ENCODE data around the gene CACNA1I.

CACNA1I gene

GRCh38 chr22:39654131-39654926 lies 83.8 kb downstream of the CACNA1I start:
- TF ChIP-seq, protein P1, sequence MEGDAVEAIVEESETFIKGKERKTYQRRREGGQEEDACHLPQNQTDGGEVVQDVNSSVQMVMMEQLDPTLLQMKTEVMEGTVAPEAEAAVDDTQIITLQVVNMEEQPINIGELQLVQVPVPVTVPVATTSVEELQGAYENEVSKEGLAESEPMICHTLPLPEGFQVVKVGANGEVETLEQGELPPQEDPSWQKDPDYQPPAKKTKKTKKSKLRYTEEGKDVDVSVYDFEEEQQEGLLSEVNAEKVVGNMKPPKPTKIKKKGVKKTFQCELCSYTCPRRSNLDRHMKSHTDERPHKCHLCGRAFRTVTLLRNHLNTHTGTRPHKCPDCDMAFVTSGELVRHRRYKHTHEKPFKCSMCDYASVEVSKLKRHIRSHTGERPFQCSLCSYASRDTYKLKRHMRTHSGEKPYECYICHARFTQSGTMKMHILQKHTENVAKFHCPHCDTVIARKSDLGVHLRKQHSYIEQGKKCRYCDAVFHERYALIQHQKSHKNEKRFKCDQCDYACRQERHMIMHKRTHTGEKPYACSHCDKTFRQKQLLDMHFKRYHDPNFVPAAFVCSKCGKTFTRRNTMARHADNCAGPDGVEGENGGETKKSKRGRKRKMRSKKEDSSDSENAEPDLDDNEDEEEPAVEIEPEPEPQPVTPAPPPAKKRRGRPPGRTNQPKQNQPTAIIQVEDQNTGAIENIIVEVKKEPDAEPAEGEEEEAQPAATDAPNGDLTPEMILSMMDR (IDR thresholded peaks at IDR 0.05; ENCODE audit: insufficient read depth, low read length, poor library complexity, severe bottlenecking): no peak
- Histone ChIP-seq H3K36me3 (ENCODE audit: control insufficient read depth, insufficient read depth, low read length) (no peaks in the 10 kb centered on the region), H3K27me3 (replicated peaks; ENCODE audit: control insufficient read depth, insufficient read depth, low read length) (peaks cover 3% of the 10 kb centered on the region), H3K4me3 (replicated peaks; ENCODE audit: low read depth, low read length) (no peak overlapping the region)
- no peak for DNase-seq (ENCODE audit: extremely low read depth, insufficient read length)

DNA sequence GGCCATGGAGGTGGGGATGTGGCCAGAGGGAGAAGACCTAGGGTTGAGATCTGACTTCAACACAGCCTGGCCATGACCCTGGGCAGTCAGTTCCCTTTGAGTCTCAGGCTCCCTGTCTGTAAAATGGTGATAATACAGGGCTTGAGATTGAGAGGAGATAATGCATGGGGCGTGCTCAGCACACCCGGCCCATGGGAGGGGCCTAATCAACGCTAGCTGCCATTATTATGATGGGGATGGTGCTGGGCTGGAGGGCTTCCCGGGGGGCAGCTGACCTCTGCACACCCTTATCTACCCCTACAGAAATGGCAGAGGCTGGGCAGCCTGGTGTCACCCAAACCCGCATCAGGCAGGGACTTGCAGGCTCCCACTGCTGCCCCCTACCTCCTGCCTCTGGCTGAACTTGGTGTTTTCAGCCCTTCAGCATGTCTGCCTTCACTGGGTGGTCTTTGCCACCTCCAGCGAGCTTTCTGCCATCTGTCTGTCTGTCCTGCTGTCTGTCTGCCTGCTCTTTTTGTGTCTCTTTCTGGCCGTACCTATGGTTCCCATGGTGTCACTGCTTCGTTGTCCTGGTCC lies 84.5 kb downstream of the CACNA1I start:
- no peaks in the 10 kb centered on the region for H3K36me3 ChIP-seq (ENCODE audit: control insufficient read depth, insufficient read depth, low read length)
- no peak overlapping the region for H3K4me3 ChIP-seq (replicated peaks; ENCODE audit: low read depth, low read length)
- DNase-seq (ENCODE audit: extremely low read depth, insufficient read length): no peak
- H3K27me3 ChIP-seq (replicated peaks; ENCODE audit: control insufficient read depth, insufficient read depth, low read length): peaks cover 3% of the 10 kb centered on the region
- TF ChIP-seq, protein P1 (IDR thresholded peaks at IDR 0.05; ENCODE audit: insufficient read depth, low read length, poor library complexity, severe bottlenecking): peak; percentile 26

DNA sequence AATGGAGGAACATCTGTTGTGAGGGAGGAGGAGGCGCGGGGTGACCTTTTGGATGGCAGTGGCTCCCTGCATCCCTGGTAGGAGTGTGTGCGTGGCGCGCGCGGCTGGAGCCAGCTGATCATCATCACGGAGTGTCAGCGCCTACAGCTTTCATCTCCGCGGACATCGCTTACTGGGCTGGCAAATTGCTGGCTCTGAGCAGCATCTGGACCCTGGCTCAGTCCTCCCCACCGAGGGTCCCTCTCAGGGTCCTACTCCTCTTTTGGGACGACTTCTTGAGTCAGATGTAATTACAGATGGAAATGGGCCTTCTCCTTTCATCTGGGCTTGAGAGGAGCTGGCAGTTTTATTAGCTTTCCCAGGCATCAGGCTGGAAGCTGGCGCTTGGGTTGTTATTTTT lies 85.3 kb downstream of the CACNA1I start:
- H3K36me3 ChIP-seq (ENCODE audit: control insufficient read depth, insufficient read depth, low read length): no peaks in the 10 kb centered on the region
- H3K27me3 ChIP-seq (replicated peaks; ENCODE audit: control insufficient read depth, insufficient read depth, low read length): peaks cover 3% of the 10 kb centered on the region
- H3K4me3 ChIP-seq (replicated peaks; ENCODE audit: low read depth, low read length): no peak overlapping the region
- TF ChIP-seq, protein P1 (IDR thresholded peaks at IDR 0.05; ENCODE audit: insufficient read depth, low read length, poor library complexity, severe bottlenecking): no peak
- DNase-seq (ENCODE audit: extremely low read depth, insufficient read length): no peak

DNA sequence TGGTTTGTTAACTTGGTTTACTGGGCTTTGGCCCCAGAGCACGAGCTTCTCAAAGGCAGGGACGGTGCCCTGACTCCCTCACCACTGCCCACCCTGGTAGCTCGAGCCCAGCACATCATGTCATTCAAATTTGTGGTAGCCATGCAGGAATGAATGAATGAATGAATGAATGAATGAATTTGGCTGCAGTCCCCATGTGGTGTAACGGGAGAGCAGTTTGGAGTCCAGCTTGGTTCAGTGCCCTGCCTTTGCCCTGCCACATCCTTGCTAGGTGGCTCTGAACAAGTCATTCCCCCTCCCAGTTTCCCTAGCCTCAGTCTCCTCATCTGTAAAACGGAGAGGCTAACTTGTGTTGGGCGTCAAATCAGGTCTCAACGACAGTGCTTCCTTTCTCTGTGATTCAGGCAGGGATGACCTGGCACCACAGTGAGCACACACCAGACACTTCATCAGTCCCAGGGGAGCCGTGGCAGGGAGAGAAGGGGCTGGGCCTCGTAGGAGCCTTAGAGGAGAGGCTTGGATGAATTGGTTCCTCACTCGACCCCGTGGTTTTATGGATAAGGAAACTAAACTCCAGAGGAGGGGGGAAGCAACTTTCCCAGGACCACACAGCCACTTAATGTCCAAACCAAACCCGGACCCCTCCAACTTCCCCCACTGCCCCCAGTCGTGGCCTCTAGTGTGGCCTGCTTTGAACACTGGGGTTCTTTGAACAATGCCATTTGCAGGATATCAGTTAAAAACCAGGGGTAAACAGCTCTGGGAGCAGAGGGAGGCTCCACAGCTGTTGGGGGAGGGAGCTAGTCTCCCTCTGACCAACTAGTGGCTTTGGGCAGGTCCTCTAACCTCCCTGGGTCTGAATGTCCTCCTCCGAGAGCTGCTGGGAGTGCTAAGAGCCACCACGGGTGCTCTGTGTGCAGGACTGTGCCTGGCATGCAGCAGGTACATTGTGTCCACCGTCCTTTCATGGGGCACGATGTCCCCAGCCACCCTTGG lies 86.2 kb downstream of the CACNA1I start:
- no peak for DNase-seq (ENCODE audit: extremely low read depth, insufficient read length)
- Histone ChIP-seq H3K36me3 (ENCODE audit: control insufficient read depth, insufficient read depth, low read length) (no peaks in the 10 kb centered on the region), H3K27me3 (replicated peaks; ENCODE audit: control insufficient read depth, insufficient read depth, low read length) (peaks cover 4% of the 10 kb centered on the region), H3K4me3 (replicated peaks; ENCODE audit: low read depth, low read length) (no peak overlapping the region)
- TF ChIP-seq, protein P1 (IDR thresholded peaks at IDR 0.05; ENCODE audit: insufficient read depth, low read length, poor library complexity, severe bottlenecking): no peak

GRCh38 chr22:39658367-39658766 lies 87.8 kb downstream of the CACNA1I start:
- TF ChIP-seq, protein P1 (IDR thresholded peaks at IDR 0.05; ENCODE audit: insufficient read depth, low read length, poor library complexity, severe bottlenecking): no peak
- peaks cover 4% of the 10 kb centered on the region for H3K27me3 ChIP-seq (replicated peaks; ENCODE audit: control insufficient read depth, insufficient read depth, low read length)
- H3K36me3 ChIP-seq (ENCODE audit: control insufficient read depth, insufficient read depth, low read length): no peaks in the 10 kb centered on the region
- no peak for DNase-seq (ENCODE audit: extremely low read depth, insufficient read length)
- H3K4me3 ChIP-seq (replicated peaks; ENCODE audit: low read depth, low read length): no peak overlapping the region
